Neuronal stem cell (in vitro differentiated cells): ENCODE measurements around the gene CARTPT.

Source experiments
- DNase-seq: peaks from one replicate; pipeline ENCODE4 v3.0.0-alpha.2; 2013; ENCODE audit warnings: low spot score
- H2AFZ ChIP-seq: one replicate; pipeline ENCODE4 v1.6.1; 2013; ENCODE audit warnings: mild to moderate bottlenecking, low read length, inconsistent platforms
- H2AK5ac ChIP-seq: 2 replicates; pipeline ENCODE4 v1.6.1; 2013; ENCODE audit warnings: low read depth, mild to moderate bottlenecking, inconsistent platforms, low read length, moderate library complexity, mixed read lengths
- H2BK120ac ChIP-seq: 2 replicates; pipeline ENCODE4 v1.6.1; 2013; ENCODE audit warnings: low read depth, mild to moderate bottlenecking, inconsistent platforms, low read length, moderate library complexity, mixed read lengths
- H2BK12ac ChIP-seq: one replicate; pipeline ENCODE4 v1.6.1; 2013; ENCODE audit warnings: low read length, inconsistent platforms
- H2BK15ac ChIP-seq: 2 replicates; pipeline ENCODE4 v1.6.1; 2013; ENCODE audit warnings: mild to moderate bottlenecking, low read length, inconsistent platforms, mixed read lengths
- H2BK5ac ChIP-seq: one replicate; pipeline ENCODE4 v1.6.1; 2013; ENCODE audit warnings: inconsistent platforms, mild to moderate bottlenecking, low read length, moderate library complexity
- H3K14ac ChIP-seq: one replicate; pipeline ENCODE4 v1.6.1; 2013; ENCODE audit warnings: low read length, inconsistent platforms
- H3K18ac ChIP-seq: 2 replicates; pipeline ENCODE4 v1.6.1; 2013; ENCODE audit warnings: low read length, inconsistent platforms
- H3K23ac ChIP-seq: 2 replicates; pipeline ENCODE4 v1.6.1; 2013; ENCODE audit warnings: low read depth, mild to moderate bottlenecking, mixed read lengths, low read length, inconsistent platforms; ENCODE audit not compliant: poor library complexity
- H3K27ac ChIP-seq: replicated peaks from 3 replicates; pipeline ENCODE4 v1.5.1; 2013; ENCODE audit warnings: low read length, inconsistent platforms
- H3K27me3 ChIP-seq, 3 experiments: 2 replicates each; pipeline ENCODE4 v1.6.1; 2013; ENCODE audit warnings: low read length in 3 of 3, mild to moderate bottlenecking in 2 of 3, inconsistent platforms in 1 of 3, low read depth in 1 of 3, mixed read lengths in 1 of 3, moderate library complexity in 1 of 3; ENCODE audit not compliant: control insufficient read depth in 3 of 3, insufficient read depth in 3 of 3
- H3K36me3 ChIP-seq, 2 donors: replicated peaks in 1 of 2; 2 replicates each; pipeline ENCODE4 v1.6.1; 2013; ENCODE audit warnings: low read length in 2 of 2; ENCODE audit not compliant: control insufficient read depth in 2 of 2, insufficient read depth in 2 of 2
- H3K4ac ChIP-seq: 2 replicates; pipeline ENCODE4 v1.6.1; 2013; ENCODE audit warnings: inconsistent platforms, mild to moderate bottlenecking, low read length, moderate library complexity
- H3K4me1 ChIP-seq, 2 donors: 1 replicate in 1 of 2; 2 replicates in 1 of 2; pipeline ENCODE4 v1.6.1; 2013; ENCODE audit warnings: low read length in 2 of 2, low read depth in 1 of 2; ENCODE audit not compliant: control insufficient read depth in 2 of 2, insufficient read depth in 1 of 2
- H3K4me2 ChIP-seq: one replicate; pipeline ENCODE4 v1.6.1; 2013; ENCODE audit warnings: mild to moderate bottlenecking, low read length, inconsistent platforms; ENCODE audit not compliant: insufficient read depth, poor library complexity, severe bottlenecking
- H3K4me3 ChIP-seq, 2 donors: 2 replicates each; pipeline ENCODE4 v1.5.1; 2013; ENCODE audit warnings: low read length in 2 of 2, mild to moderate bottlenecking in 2 of 2, inconsistent platforms in 1 of 2, moderate library complexity in 1 of 2
- H3K79me1 ChIP-seq: one replicate; pipeline ENCODE4 v1.6.1; 2013; ENCODE audit warnings: low read depth, mild to moderate bottlenecking, inconsistent platforms, low read length, moderate library complexity
- H3K9ac ChIP-seq: one replicate; pipeline ENCODE4 v1.6.1; 2013; ENCODE audit warnings: mild to moderate bottlenecking, low read depth, low read length, inconsistent platforms; ENCODE audit not compliant: poor library complexity
- H3K9me3 ChIP-seq, 2 donors: replicated peaks in 1 of 2; 2 replicates each; pipeline versions ENCODE3 to v1.6.1; 2013; ENCODE audit warnings: low read length in 2 of 2, mild to moderate bottlenecking in 2 of 2, inconsistent platforms in 1 of 2, low read depth in 1 of 2, mixed read lengths in 1 of 2, moderate library complexity in 1 of 2; ENCODE audit not compliant: control insufficient read depth in 2 of 2, insufficient read depth in 1 of 2
- H4K8ac ChIP-seq: one replicate; pipeline ENCODE4 v1.6.1; 2013; ENCODE audit warnings: low read depth, mild to moderate bottlenecking, inconsistent platforms, low read length, moderate library complexity
- H4K91ac ChIP-seq: one replicate; pipeline ENCODE4 v1.6.1; 2013; ENCODE audit warnings: low read length, low read depth, mild to moderate bottlenecking, inconsistent platforms; ENCODE audit not compliant: poor library complexity
- WGBS, 2 donors: extraction: QIAGEN DNeasy Blood & Tissue Kit; methylation state at CpG; one replicate each; pipeline ENCODE4 v1.1.7; 2013; ENCODE audit warnings: missing lambda C conversion rate in 2 of 2, mixed read lengths in 1 of 2; ENCODE audit not compliant: insufficient read length in 2 of 2, insufficient replicate concordance in 1 of 2; ENCODE audit errors: extremely low coverage in 2 of 2; 5-methylcytosine and 5-hydroxymethylcytosine counted together

CARTPT gene

DNA sequence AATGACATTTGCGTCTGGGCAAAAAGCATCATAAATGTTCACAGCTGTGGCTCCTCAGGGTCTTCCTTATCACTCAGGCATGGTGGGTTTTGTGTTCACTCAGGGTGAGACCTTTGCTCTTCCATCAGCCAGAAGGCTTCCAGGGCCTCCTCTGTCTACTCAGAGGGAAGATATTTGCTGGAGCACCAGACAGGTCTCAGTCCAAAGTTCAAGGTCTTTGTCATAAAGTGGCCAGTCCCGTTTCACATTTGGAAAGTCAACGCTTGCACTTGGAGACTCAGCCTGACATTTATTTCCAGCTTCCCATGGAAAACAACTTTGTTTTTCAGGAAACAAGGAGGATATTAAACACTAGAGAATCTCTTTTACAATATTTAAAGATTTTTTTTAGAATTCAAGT, 12.2 kb upstream of the CARTPT start:
- Histone ChIP-seq H3K23ac (no peak overlapping the region), H4K8ac (no peak overlapping the region), H2AFZ (no peak overlapping the region), H3K18ac (no peak overlapping the region), H3K36me3 (no peaks in the 10 kb centered on the region), H3K4me3 (no peak overlapping the region), H2BK120ac (no peak overlapping the region), H3K4ac (no peak overlapping the region), H3K27ac (no peak overlapping the region), H2AK5ac (no peak overlapping the region), H2BK5ac (no peak overlapping the region), H3K4me2 (no peak overlapping the region), H4K91ac (no peak overlapping the region), H3K79me1 (no peaks in the 10 kb centered on the region), H3K9ac (no peak overlapping the region), H3K4me1 (peaks cover 6% of the 10 kb centered on the region in 2 donors), H3K9me3 (no peaks in the 10 kb centered on the region), H2BK12ac (no peak overlapping the region), H3K27me3 (peaks cover 0 to 46% (median 0%) of the 10 kb centered on the region in 3 experiments), H2BK15ac (no peak overlapping the region), H3K14ac (no peak overlapping the region)
- no peak for DNase-seq
- WGBS, 2 donors, result no CpG with 5 or more reads among the region's 3 CpGs

DNA sequence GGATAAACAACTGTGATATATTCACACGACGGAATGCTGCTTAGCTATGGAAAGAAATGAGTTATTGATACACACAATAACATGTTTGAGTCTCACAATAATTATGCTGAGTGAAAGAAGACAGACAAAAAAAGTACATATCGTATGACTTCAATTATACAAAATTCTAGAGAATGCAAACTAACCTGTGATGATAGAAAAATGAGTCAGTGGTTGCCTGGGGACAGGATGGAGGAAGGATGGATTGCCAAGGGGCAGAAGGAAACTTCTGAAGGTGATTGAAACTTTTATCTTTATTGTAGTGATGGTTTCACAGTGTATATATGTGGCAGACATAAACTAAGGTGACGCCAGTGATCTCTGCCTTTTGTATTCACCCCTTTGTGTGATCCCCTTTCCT, 7.5 kb upstream of the CARTPT start:
- Histone ChIP-seq H3K9ac (no peak overlapping the region), H4K8ac (no peak overlapping the region), H2BK120ac (no peak overlapping the region), H3K18ac (no peak overlapping the region), H2AFZ (no peak overlapping the region), H3K27me3 (peaks cover 0 to 45% (median 0%) of the 10 kb centered on the region in 3 experiments), H3K14ac (no peak overlapping the region), H3K27ac (no peak overlapping the region), H3K4me2 (no peak overlapping the region), H3K4me1 (no peaks in the 10 kb centered on the region), H2BK12ac (no peak overlapping the region), H3K4ac (no peak overlapping the region), H3K9me3 (no peaks in the 10 kb centered on the region), H3K4me3 (no peak overlapping the region), H3K36me3 (no peaks in the 10 kb centered on the region), H3K79me1 (no peaks in the 10 kb centered on the region), H2BK5ac (no peak overlapping the region), H4K91ac (no peak overlapping the region), H2BK15ac (no peak overlapping the region), H3K23ac (no peak overlapping the region), H2AK5ac (no peak overlapping the region)
- no CpG with 5 or more reads among the region's 4 CpGs for WGBS, 2 donors
- no peak for DNase-seq

DNA sequence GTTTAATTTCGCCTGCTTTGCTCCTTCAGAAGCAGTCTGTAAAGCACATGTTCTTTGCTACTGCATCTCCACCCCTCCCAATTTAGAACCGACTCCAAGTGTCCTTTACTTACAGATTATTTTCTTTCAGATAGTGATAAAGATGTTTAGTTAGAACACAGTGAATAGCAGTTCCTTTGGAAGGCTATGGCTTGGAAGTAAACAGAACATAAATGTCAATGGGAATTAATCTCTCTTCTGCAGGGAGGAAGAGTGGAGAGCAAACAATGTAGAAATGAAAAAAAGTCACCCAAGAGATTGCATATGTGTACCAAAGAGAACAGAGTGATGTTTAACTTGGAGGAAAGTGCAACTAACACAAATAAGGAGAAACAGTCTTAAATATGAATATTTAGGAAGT, 4.2 kb upstream of the CARTPT start:
- Histone ChIP-seq H3K79me1 (no peaks in the 10 kb centered on the region), H2BK120ac (no peak overlapping the region), H3K14ac (no peak overlapping the region), H2AFZ (no peak overlapping the region), H3K4me1 (peaks cover 0 to 8% of the 10 kb centered on the region in 2 donors), H3K9me3 (peaks cover 2% of the 10 kb centered on the region in 2 donors), H3K23ac (no peak overlapping the region), H3K4me2 (no peak overlapping the region), H3K4me3 (no peak overlapping the region), H2BK5ac (no peak overlapping the region), H3K36me3 (no peaks in the 10 kb centered on the region), H3K18ac (no peak overlapping the region), H2AK5ac (no peak overlapping the region), H4K8ac (no peak overlapping the region), H2BK15ac (no peak overlapping the region), H3K9ac (no peak overlapping the region), H2BK12ac (no peak overlapping the region), H4K91ac (no peak overlapping the region), H3K4ac (no peak overlapping the region), H3K27ac (no peak overlapping the region), H3K27me3 (peaks cover 0 to 51% (median 20%) of the 10 kb centered on the region in 3 experiments)
- DNase-seq, result no peak
- WGBS, 2 donors, result no CpG with 5 or more reads among the region's 2 CpGs

DNA sequence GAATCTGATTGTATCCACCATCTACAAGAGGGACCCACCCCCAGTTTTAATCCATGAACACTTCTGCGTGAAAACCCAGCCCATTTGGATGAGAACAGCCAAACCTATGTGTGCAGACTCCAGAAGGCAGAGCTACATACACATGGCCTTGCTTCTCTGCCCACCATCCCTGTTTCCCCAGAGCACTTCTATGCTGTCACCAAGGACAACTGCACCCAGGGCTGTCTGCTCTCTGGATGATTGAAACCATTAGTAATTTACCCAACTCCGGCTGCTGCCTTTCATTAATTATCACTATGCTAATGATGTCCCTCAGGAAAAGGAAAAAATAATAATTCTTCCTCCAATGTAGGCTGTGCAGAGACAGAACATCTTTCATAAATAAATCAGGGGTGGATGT, 8.9 kb downstream of the CARTPT start:
- Histone ChIP-seq H4K91ac (no peak overlapping the region), H3K79me1 (no peaks in the 10 kb centered on the region), H2AFZ (no peak overlapping the region), H3K14ac (no peak overlapping the region), H3K36me3 (no peaks in the 10 kb centered on the region), H3K23ac (no peak overlapping the region), H3K9me3 (no peaks in the 10 kb centered on the region), H2BK12ac (no peak overlapping the region), H3K4me3 (no peak overlapping the region), H3K27me3 (peaks cover 0 to 18% (median 4%) of the 10 kb centered on the region in 3 experiments), H3K4me1 (no peaks in the 10 kb centered on the region), H3K9ac (no peak overlapping the region), H3K18ac (no peak overlapping the region), H3K27ac (no peak overlapping the region), H3K4ac (no peak overlapping the region), H3K4me2 (no peak overlapping the region), H2BK15ac (no peak overlapping the region), H2BK5ac (no peak overlapping the region), H4K8ac (no peak overlapping the region), H2AK5ac (no peak overlapping the region), H2BK120ac (no peak overlapping the region)
- DNase-seq, result no peak
- WGBS, 2 donors, result no CpG with 5 or more reads among the region's 2 CpGs
